Ishikawa (cell line): Measurements from ENCODE around the gene SERGEF.

ENCODE experiments used
- CEBPB ChIP-seq: IDR thresholded peaks from 2 replicates; pipeline ENCODE4 v1.6.1; 2012
- CREB1 ChIP-seq: IDR thresholded peaks from 2 replicates; pipeline ENCODE4 v1.6.1; 2012; ENCODE audit warnings: low read depth
- EGR1 ChIP-seq: IDR thresholded peaks from 2 replicates; pipeline ENCODE4 v1.6.1; 2012
- EP300 ChIP-seq: IDR thresholded peaks from 2 replicates; pipeline ENCODE4 v1.6.1; 2012; ENCODE audit warnings: borderline replicate concordance
- FOXM1 ChIP-seq: IDR thresholded peaks from 2 replicates; pipeline ENCODE4 v1.6.1; 2012; ENCODE audit warnings: low read depth, borderline replicate concordance
- NFIC ChIP-seq: IDR thresholded peaks from 2 replicates; pipeline ENCODE4 v1.6.1; 2012
- RAD21 ChIP-seq: IDR thresholded peaks from 2 replicates; pipeline ENCODE4 v1.6.1; 2012; ENCODE audit warnings: low read depth
- TAF1 ChIP-seq: IDR thresholded peaks from 2 replicates; pipeline ENCODE4 v1.6.1; 2012; ENCODE audit warnings: low read depth, mild to moderate bottlenecking
- TCF12 ChIP-seq: IDR thresholded peaks from 2 replicates; pipeline ENCODE4 v1.6.1; 2012; ENCODE audit warnings: low read depth
- TEAD4 ChIP-seq: IDR thresholded peaks from 2 replicates; pipeline ENCODE4 v1.6.1; 2012
- YY1 ChIP-seq: IDR thresholded peaks from 2 replicates; pipeline ENCODE4 v1.6.1; 2012; ENCODE audit warnings: low read depth
- ZBTB7A ChIP-seq: IDR thresholded peaks from 2 replicates; pipeline ENCODE4 v1.6.1; 2012; ENCODE audit warnings: low read depth
- TF ChIP-seq, protein P1 (sequence below): IDR thresholded peaks from 2 replicates; pipeline ENCODE4 v1.6.1; 2012
- TF ChIP-seq, protein P2 (sequence below): IDR thresholded peaks from 2 replicates; pipeline ENCODE4 v1.6.1; 2012
- TF ChIP-seq, protein P3 (sequence below): IDR thresholded peaks from 2 replicates; pipeline ENCODE4 v1.6.1; 2012; ENCODE audit warnings: low read depth, mild to moderate bottlenecking

Gene SERGEF

DNA sequence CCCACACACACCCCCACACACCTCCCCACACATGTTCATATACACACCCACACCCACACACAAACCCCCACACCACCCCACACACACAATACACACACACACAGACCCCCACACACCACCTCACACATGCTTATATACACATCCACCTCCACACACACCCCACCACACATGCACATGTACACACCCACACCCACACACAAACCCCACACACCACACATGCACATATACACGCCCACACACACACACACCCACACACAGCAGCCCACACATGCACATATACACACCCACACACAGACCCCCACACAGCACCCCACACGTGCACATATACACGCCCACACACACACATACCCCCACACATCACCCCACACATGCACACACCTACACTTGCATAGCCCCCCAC, 249.1 kb downstream of the SERGEF start:
- TF ChIP-seq TCF12 (no peak), TAF1 (no peak), RAD21 (no peak), EGR1 (no peak), YY1 (no peak), CREB1 (no peak), CEBPB (no peak), NFIC (no peak), EP300 (no peak), TEAD4 (no peak), FOXM1 (no peak), ZBTB7A (no peak)
- TF ChIP-seq, protein P1, sequence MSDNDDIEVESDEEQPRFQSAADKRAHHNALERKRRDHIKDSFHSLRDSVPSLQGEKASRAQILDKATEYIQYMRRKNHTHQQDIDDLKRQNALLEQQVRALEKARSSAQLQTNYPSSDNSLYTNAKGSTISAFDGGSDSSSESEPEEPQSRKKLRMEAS, result no peak
- TF ChIP-seq, protein P2, sequence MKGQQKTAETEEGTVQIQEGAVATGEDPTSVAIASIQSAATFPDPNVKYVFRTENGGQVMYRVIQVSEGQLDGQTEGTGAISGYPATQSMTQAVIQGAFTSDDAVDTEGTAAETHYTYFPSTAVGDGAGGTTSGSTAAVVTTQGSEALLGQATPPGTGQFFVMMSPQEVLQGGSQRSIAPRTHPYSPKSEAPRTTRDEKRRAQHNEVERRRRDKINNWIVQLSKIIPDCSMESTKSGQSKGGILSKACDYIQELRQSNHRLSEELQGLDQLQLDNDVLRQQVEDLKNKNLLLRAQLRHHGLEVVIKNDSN, result no peak
- TF ChIP-seq, protein P3, sequence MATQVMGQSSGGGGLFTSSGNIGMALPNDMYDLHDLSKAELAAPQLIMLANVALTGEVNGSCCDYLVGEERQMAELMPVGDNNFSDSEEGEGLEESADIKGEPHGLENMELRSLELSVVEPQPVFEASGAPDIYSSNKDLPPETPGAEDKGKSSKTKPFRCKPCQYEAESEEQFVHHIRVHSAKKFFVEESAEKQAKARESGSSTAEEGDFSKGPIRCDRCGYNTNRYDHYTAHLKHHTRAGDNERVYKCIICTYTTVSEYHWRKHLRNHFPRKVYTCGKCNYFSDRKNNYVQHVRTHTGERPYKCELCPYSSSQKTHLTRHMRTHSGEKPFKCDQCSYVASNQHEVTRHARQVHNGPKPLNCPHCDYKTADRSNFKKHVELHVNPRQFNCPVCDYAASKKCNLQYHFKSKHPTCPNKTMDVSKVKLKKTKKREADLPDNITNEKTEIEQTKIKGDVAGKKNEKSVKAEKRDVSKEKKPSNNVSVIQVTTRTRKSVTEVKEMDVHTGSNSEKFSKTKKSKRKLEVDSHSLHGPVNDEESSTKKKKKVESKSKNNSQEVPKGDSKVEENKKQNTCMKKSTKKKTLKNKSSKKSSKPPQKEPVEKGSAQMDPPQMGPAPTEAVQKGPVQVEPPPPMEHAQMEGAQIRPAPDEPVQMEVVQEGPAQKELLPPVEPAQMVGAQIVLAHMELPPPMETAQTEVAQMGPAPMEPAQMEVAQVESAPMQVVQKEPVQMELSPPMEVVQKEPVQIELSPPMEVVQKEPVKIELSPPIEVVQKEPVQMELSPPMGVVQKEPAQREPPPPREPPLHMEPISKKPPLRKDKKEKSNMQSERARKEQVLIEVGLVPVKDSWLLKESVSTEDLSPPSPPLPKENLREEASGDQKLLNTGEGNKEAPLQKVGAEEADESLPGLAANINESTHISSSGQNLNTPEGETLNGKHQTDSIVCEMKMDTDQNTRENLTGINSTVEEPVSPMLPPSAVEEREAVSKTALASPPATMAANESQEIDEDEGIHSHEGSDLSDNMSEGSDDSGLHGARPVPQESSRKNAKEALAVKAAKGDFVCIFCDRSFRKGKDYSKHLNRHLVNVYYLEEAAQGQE, result no peak

DNA sequence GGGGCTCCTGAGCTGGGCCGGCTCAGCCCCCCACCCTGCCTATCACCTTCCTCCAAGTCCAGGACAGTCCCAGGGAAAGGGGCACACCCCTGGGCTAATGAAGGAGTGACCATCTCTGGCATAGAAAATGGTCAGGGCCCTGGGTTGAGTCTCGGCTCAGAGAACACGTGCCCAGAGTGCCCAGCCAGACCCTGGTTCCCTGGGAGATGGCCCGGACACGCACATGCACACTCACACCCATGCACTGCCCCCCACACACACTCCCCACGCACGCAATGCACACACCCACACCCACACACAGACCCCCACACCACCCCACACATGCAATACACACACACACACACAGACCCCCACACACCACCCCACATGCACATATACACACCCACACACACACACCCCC, 249.6 kb downstream of the SERGEF start:
- TF ChIP-seq, protein P3, result no peak
- TF ChIP-seq NFIC (no peak), CREB1 (no peak), FOXM1 (no peak), EP300 (no peak), EGR1 (no peak), ZBTB7A (no peak), TCF12 (no peak), TAF1 (no peak), YY1 (no peak), TEAD4 (no peak)
- TF ChIP-seq, protein P1, result no peak

DNA sequence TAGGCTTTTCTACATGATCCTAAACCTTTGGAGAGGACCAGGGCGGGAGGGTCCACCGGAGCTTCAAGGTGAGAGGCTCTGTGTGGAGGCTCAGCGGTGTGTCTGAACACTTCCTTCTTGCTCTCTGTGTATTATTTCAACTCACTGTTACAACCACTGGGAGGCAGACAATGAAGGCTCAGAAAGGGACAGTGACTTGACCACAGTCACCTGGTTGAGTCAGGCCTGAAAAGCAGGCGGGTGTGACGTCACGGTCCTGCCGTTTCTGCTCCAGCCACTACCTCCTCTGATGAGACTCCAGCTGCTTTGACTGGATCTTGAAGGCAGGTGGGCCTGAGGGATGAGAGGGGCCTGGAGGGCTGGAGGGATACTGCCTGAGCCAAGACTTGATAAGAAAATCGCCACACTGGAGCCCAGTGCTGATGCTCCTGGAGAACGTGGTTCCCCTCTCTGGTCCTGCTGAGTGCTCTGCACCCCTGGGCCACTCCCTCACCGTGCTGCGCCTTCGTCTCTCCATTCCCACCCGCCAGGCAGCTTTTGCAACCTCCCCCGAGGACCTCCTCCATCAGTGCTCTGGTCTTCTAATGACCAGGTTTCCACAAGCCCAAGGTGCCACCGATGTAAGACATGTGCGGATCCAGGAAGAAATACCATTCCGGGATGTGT, 250.4 kb downstream of the SERGEF start:
- no peak for TF ChIP-seq TCF12
- no peak for TF ChIP-seq ZBTB7A
- TF ChIP-seq, protein P3, result no peak
- no peak for TF ChIP-seq CEBPB
- TF ChIP-seq FOXM1, result no peak
- TF ChIP-seq RAD21, result no peak
- TF ChIP-seq CREB1, result no peak
- no peak for TF ChIP-seq EGR1
- TF ChIP-seq NFIC, result no peak
- no peak for TF ChIP-seq TEAD4
- TF ChIP-seq, protein P2, result no peak
- no peak for TF ChIP-seq TAF1
- no peak for TF ChIP-seq EP300
- no peak for TF ChIP-seq YY1
- TF ChIP-seq, protein P1, result no peak
